ENCODE data around the gene LAMA5. TPM values are rescaled to one million over a fixed set of nuclear protein-coding genes. Genes with fewer than 3 reads are reported as not detected.

Gene LAMA5
- total RNA-seq, 8 experiments from 2014 or later = 9.7 to 45.4 (median 24.9) TPM

GRCh38 chr20:62316331-62317166 is 50.6 kb downstream of the LAMA5 start:
- no peak for ATAC-seq (replicated peaks in 6 of 8)
- Histone ChIP-seq H3K27ac (no peak overlapping the region), H3K4me1 (replicated peaks in 1 of 2) (no peaks in the 10 kb centered on the region), H3K4me3 (no peak overlapping the region)
- in situ Hi-C loops (cut with MboI; ENCODE audit: low pct_unique_long_range_greater_than_20kb in 2 of 9, low sequenced_read_pairs in 9 of 9, unreplicated experiment in 9 of 9) = no loop called here
- 96 to 97% methylated on average over 4 to 5 of the region's 40 CpGs; no CpG with 5 or more reads in 8 of the 10 experiments for WGBS, 10 experiments

- no peak overlapping the region for H3K4me3 ChIP-seq
- H3K4me1 ChIP-seq (replicated peaks in 1 of 2) = no peaks in the 10 kb centered on the region
- ATAC-seq (replicated peaks in 6 of 8) = no peak
- H3K27ac ChIP-seq = no peak overlapping the region
- in situ Hi-C loops (cut with MboI; ENCODE audit: low pct_unique_long_range_greater_than_20kb in 2 of 9, low sequenced_read_pairs in 9 of 9, unreplicated experiment in 9 of 9) = no loop called here
- 67 to 100% (median 89%) methylated on average over 1 to 3 of the region's 12 CpGs; no CpG with 5 or more reads in 7 of the 10 experiments for whole genome bisulfite sequencing, 10 experiments
Measured at GRCh38 chr20:62315773-62316172, 51.3 kb downstream of the LAMA5 start.

GRCh38 chr20:62314711-62315302 is 52.3 kb downstream of the LAMA5 start:
- 90 to 100% (median 100%) methylated on average over 1 to 4 of the region's 25 CpGs; no CpG with 5 or more reads in 6 of the 10 experiments for WGBS, 10 experiments
- ATAC-seq (replicated peaks in 6 of 8) = no peak

GRCh38 chr20:62314339-62314638 is 52.8 kb downstream of the LAMA5 start:
- in situ Hi-C loops (cut with MboI; ENCODE audit: low pct_unique_long_range_greater_than_20kb in 2 of 9, low sequenced_read_pairs in 9 of 9, unreplicated experiment in 9 of 9) = no loop called here
- no peak for ATAC-seq (replicated peaks in 6 of 8)
- H3K4me3 ChIP-seq = no peak overlapping the region
- H3K4me1 ChIP-seq (replicated peaks in 1 of 2) = no peaks in the 10 kb centered on the region
- 84 to 94% (median 90%) methylated on average over 2 to 5 of the region's 12 CpGs; no CpG with 5 or more reads in 7 of the 10 experiments for WGBS, 10 experiments
- no peak overlapping the region for H3K27ac ChIP-seq

More at GRCh38 chr20:62314711-62315302, 52.3 kb downstream of the LAMA5 start:
- Histone ChIP-seq H3K4me3 (no peak overlapping the region), H3K27ac (no peak overlapping the region), H3K4me1 (replicated peaks in 1 of 2) (no peaks in the 10 kb centered on the region)
- in situ Hi-C loops (cut with MboI; ENCODE audit: low pct_unique_long_range_greater_than_20kb in 2 of 9, low sequenced_read_pairs in 9 of 9, unreplicated experiment in 9 of 9) = no loop called here

- H3K27ac ChIP-seq = no peak overlapping the region
- no peak for ATAC-seq (replicated peaks in 6 of 8)
- 93% methylated on average over 3 of the region's 55 CpGs; no CpG with 5 or more reads in 9 of the 10 experiments for WGBS, 10 experiments
- H3K4me1 ChIP-seq (replicated peaks in 1 of 2) = no peaks in the 10 kb centered on the region
- in situ Hi-C loops (cut with MboI; ENCODE audit: low pct_unique_long_range_greater_than_20kb in 2 of 9, low sequenced_read_pairs in 9 of 9, unreplicated experiment in 9 of 9) = no loop called here
- H3K4me3 ChIP-seq = no peak overlapping the region
Measured at GRCh38 chr20:62313460-62314338, 53.4 kb downstream of the LAMA5 start.

- 100% methylated on average over 1 of the region's 26 CpGs; no CpG with 5 or more reads in 9 of the 10 experiments for WGBS, 10 experiments
- no peaks in the 10 kb centered on the region for H3K4me1 ChIP-seq (replicated peaks in 1 of 2)
- ATAC-seq (replicated peaks in 6 of 8) = no peak
- no peak overlapping the region for H3K27ac ChIP-seq
- in situ Hi-C loops (cut with MboI; ENCODE audit: low pct_unique_long_range_greater_than_20kb in 2 of 9, low sequenced_read_pairs in 9 of 9, unreplicated experiment in 9 of 9) = no loop called here
- H3K4me3 ChIP-seq = no peak overlapping the region
Measured at GRCh38 chr20:62313021-62313420, 54.1 kb downstream of the LAMA5 start.

- no CpG with 5 or more reads among the region's 16 CpGs for WGBS, 10 experiments
- Histone ChIP-seq H3K27ac (no peak overlapping the region), H3K4me3 (no peak overlapping the region), H3K4me1 (replicated peaks in 1 of 2) (no peaks in the 10 kb centered on the region)
- ATAC-seq (replicated peaks in 6 of 8) = no peak
- in situ Hi-C loops (cut with MboI; ENCODE audit: low pct_unique_long_range_greater_than_20kb in 2 of 9, low sequenced_read_pairs in 9 of 9, unreplicated experiment in 9 of 9) = no loop called here
Measured at GRCh38 chr20:62312662-62312977, 54.5 kb downstream of the LAMA5 start.

- 87 to 100% (median 90%) methylated on average over 1 to 15 of the region's 60 CpGs; no CpG with 5 or more reads in 7 of the 10 experiments for WGBS, 10 experiments
- Histone ChIP-seq H3K27ac (no peak overlapping the region), H3K4me3 (no peak overlapping the region), H3K4me1 (replicated peaks in 1 of 2) (no peaks in the 10 kb centered on the region)
- ATAC-seq (replicated peaks in 6 of 8) = no peak
- in situ Hi-C loops (cut with MboI; ENCODE audit: low pct_unique_long_range_greater_than_20kb in 2 of 9, low sequenced_read_pairs in 9 of 9, unreplicated experiment in 9 of 9) = no loop called here
Measured at GRCh38 chr20:62311832-62312661, 55.1 kb downstream of the LAMA5 start.

GRCh38 chr20:62311150-62311549 is 56.0 kb downstream of the LAMA5 start:
- ATAC-seq (replicated peaks in 6 of 8) = no peak
- in situ Hi-C loops (cut with MboI; ENCODE audit: low pct_unique_long_range_greater_than_20kb in 2 of 9, low sequenced_read_pairs in 9 of 9, unreplicated experiment in 9 of 9) = no loop called here
- Histone ChIP-seq H3K4me1 (replicated peaks in 1 of 2) (no peaks in the 10 kb centered on the region), H3K4me3 (no peak overlapping the region), H3K27ac (no peak overlapping the region)
- WGBS, 10 experiments = no CpG with 5 or more reads among the region's 18 CpGs

GRCh38 chr20:62310757-62311121 is 56.4 kb downstream of the LAMA5 start:
- no peaks in the 10 kb centered on the region for H3K4me1 ChIP-seq (replicated peaks in 1 of 2)
- in situ Hi-C loops (cut with MboI; ENCODE audit: low pct_unique_long_range_greater_than_20kb in 2 of 9, low sequenced_read_pairs in 9 of 9, unreplicated experiment in 9 of 9) = no loop called here
- no peak overlapping the region for H3K4me3 ChIP-seq
- no peak overlapping the region for H3K27ac ChIP-seq
- no peak for ATAC-seq (replicated peaks in 6 of 8)
- 40 to 100% (median 87%) methylated on average over 1 to 9 of the region's 25 CpGs; no CpG with 5 or more reads in 7 of the 10 experiments for WGBS, 10 experiments

GRCh38 chr20:62309947-62310756 is 57.0 kb downstream of the LAMA5 start:
- no peak overlapping the region for H3K4me3 ChIP-seq
- no peak overlapping the region for H3K27ac ChIP-seq
- peak in 3 of 8 experiments; percentile 5 to 22 (median 13) for ATAC-seq (replicated peaks in 6 of 8)
- in situ Hi-C loops (cut with MboI; ENCODE audit: low pct_unique_long_range_greater_than_20kb in 2 of 9, low sequenced_read_pairs in 9 of 9, unreplicated experiment in 9 of 9) = loop anchor here in 1 of 9 experiments (10.0 kb wide), 1 partner anchor 75 kb away; the partner anchor contains the start of gene RPS21
- H3K4me1 ChIP-seq (replicated peaks in 1 of 2) = no peaks in the 10 kb centered on the region
- 50 to 90% (median 80%) methylated on average over 1 to 2 of the region's 29 CpGs; no CpG with 5 or more reads in 7 of the 10 experiments for WGBS, 10 experiments
